H1 (cell line): Measurements from ENCODE around the gene FGFR2.

ENCODE experiments used
- CTCF ChIP-seq, 3 experiments: IDR thresholded peaks; 1 replicate in 2 of 3; 2 replicates in 1 of 3; pipeline versions ENCODE4 v1.5.1 to v1.6.1; 2011; ENCODE audit warnings: low read length in 3 of 3, mild to moderate bottlenecking in 3 of 3, inconsistent platforms in 2 of 3, low read depth in 1 of 3, moderate library complexity in 1 of 3; ENCODE audit not compliant: insufficient read depth in 1 of 3; ENCODE audit errors: control extremely low read depth in 1 of 3
- EP300 ChIP-seq, 2 experiments: IDR thresholded peaks; 1 replicate in 1 of 2; 2 replicates in 1 of 2; pipeline ENCODE4 v1.6.1; 2011 to 2012; ENCODE audit warnings: low read depth in 2 of 2, low read length in 2 of 2, mild to moderate bottlenecking in 2 of 2, borderline replicate concordance in 1 of 2, inconsistent platforms in 1 of 2, moderate library complexity in 1 of 2
- POLR2A ChIP-seq, 2 experiments: IDR thresholded peaks; 1 replicate in 1 of 2; 2 replicates in 1 of 2; pipeline ENCODE4 v1.6.1; 2011; ENCODE audit warnings: low read depth in 2 of 2, low read length in 2 of 2, mild to moderate bottlenecking in 2 of 2; ENCODE audit errors: control extremely low read depth in 1 of 2
- RFX5 ChIP-seq: IDR thresholded peaks from 2 replicates; pipeline ENCODE4 v1.6.1; 2011; ENCODE audit warnings: low read depth, low read length, improper control_type of control experiment, borderline replicate concordance
- SRF ChIP-seq: IDR thresholded peaks from 2 replicates; pipeline ENCODE4 v1.6.1; 2011; ENCODE audit warnings: mild to moderate bottlenecking, low read depth, low read length, moderate library complexity

DNA sequence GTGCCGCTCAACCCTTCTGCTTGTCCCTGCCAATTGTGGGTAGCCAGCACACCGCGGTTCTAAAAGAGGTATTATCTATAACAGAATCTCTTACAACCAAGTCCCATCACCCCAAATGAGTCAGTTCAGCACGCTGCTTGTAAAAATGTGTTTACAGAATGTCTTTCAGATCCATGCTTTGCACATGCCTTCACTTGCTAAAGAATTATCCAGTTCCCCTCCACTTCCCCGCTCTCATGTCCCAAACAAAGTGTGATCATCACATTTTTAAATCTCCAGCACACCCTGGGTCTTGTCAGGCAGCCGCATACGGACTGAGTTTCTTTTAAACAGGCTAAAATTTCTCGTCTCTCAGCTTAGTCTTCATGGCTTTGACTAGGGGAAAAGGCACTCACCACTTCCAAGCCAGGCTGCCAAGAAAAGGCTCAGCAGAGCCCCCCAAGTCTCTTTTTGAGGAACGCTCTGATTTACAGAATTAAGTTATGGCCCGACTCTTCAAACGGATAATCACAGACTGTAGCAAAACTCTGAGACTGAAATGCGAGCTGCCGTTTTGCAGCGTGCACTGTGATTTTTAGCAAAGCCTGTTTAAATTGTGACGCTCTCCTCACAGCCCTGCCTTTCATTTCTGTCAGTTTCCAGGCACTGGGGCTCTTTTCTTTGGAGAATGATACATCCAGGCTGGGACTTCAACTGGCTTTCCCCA is 29.8 kb upstream of the FGFR2 start:
- TF ChIP-seq EP300 (IDR thresholded peaks at IDR 0.05; ENCODE audit: borderline replicate concordance in 1 of 2, low read depth in 2 of 2, low read length in 2 of 2): no peak
- no peak for TF ChIP-seq SRF
- no peak for TF ChIP-seq POLR2A (IDR thresholded peaks at IDR 0.05; ENCODE audit: control extremely low read depth in 1 of 2, low read depth in 2 of 2, low read length in 2 of 2)
- TF ChIP-seq RFX5: no peak
- no peak for TF ChIP-seq CTCF (IDR thresholded peaks at IDR 0.05; ENCODE audit: control extremely low read depth in 1 of 3, insufficient read depth in 1 of 3, low read depth in 1 of 3, low read length in 3 of 3)
